ENCODE results near the gene TRIM14.

The TRIM14 gene

DNA sequence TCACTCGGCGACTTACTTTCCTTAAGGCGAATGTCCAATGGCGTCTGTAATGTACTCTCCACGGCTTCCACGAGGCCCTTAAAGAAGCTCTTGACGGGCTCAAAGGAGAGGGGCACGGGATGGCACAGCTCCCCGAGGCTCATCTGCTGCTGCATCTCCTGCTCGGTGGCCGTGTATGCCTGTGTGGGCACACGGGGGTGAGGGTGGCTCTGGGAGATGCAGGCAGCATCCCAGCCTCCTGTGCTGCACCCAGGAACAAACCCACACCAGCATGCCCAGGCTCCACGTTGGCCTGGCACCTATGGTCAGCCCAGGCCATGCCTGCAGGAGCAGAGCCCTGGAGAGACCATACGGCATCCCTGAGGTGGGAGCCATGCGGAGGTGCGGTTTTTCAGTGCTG lies 24.2 kb downstream of the TRIM14 start:
- peaks cover 0 to 6% of the 10 kb centered on the region in 2 experiments for H3K27me3 ChIP-seq (ENCODE audit: control insufficient read depth in 1 of 2, insufficient read depth in 1 of 2, low read length in 2 of 2)
- H3K18ac ChIP-seq (ENCODE audit: low read depth in 1 of 2, low read length in 2 of 2), result no peak overlapping the region
- H2BK5ac ChIP-seq (ENCODE audit: low read depth, low read length, poor library complexity, severe bottlenecking), result no peak overlapping the region
- no peak overlapping the region for H3K27ac ChIP-seq (ENCODE audit: low read length, poor library complexity, severe bottlenecking)
- H3K14ac ChIP-seq (ENCODE audit: low read length in 2 of 2), result peak overlapping the region in 1 of 2 experiments; percentile 35
- no peak for DNase-seq
- H3K36me3 ChIP-seq (ENCODE audit: control insufficient read depth in 1 of 2, insufficient read depth in 2 of 2, low read depth in 1 of 2, low read length in 2 of 2), result no peaks in the 10 kb centered on the region
- no peaks in the 10 kb centered on the region for H3K79me1 ChIP-seq (replicated peaks; ENCODE audit: low read length, poor library complexity, severe bottlenecking)
- peaks cover 4% of the 10 kb centered on the region for H3K4me1 ChIP-seq (ENCODE audit: control insufficient read depth, insufficient read depth, low read depth, low read length)
- H2BK15ac ChIP-seq (ENCODE audit: low read depth, poor library complexity, severe bottlenecking), result no peak overlapping the region
- H3K4me2 ChIP-seq (ENCODE audit: low read length, poor library complexity, severe bottlenecking), result no peak overlapping the region
- no peak overlapping the region for H2BK12ac ChIP-seq (ENCODE audit: low read length in 2 of 2)
- H3K9me3 ChIP-seq (ENCODE audit: control insufficient read depth, low read length), result no peaks in the 10 kb centered on the region
- H2BK120ac ChIP-seq (ENCODE audit: low read depth, low read length), result no peak overlapping the region
- no peak overlapping the region for H3K23ac ChIP-seq (ENCODE audit: low read length in 2 of 2)
- H3K9ac ChIP-seq (ENCODE audit: low read length), result no peak overlapping the region
- no peak overlapping the region for H4K8ac ChIP-seq (ENCODE audit: low read length)
- no peak overlapping the region for H3K4me3 ChIP-seq (ENCODE audit: insufficient read depth in 1 of 2, low read depth in 1 of 2, low read length in 2 of 2)
- H2AFZ ChIP-seq (ENCODE audit: low read depth, low read length), result no peak overlapping the region
- no peak overlapping the region for H4K91ac ChIP-seq (ENCODE audit: low read length)
- no peak overlapping the region for H3K4ac ChIP-seq (ENCODE audit: low read depth in 1 of 2, low read length in 2 of 2)
- no peak overlapping the region for H2AK5ac ChIP-seq (ENCODE audit: low read length, severe bottlenecking)
- 93% methylated on average over 16 of the region's 16 CpGs for WGBS

DNA sequence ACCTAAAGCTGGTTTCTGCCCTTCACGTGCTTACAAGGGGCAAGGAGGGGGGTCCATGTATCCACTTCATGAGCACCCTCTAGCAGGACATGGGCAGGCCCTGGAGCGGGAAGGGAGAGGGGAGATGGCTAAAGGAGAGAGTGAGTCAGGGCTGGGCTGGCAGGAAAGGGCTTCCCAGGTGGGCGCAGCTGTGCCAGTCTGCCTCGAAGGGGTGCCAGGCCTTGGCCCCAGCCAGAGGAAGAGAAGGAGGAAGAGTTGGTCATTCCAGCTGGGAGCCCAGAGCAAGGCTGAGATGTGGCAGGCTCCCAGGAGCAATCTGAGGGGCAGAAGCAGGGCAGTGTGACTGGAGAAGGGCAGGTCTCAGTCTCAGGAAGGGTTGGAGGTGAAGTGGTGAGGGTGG lies 24.7 kb downstream of the TRIM14 start:
- Histone ChIP-seq H2BK12ac (ENCODE audit: low read length in 2 of 2) (no peak overlapping the region), H3K4ac (ENCODE audit: low read depth in 1 of 2, low read length in 2 of 2) (no peak overlapping the region), H3K4me2 (ENCODE audit: low read length, poor library complexity, severe bottlenecking) (no peak overlapping the region), H3K4me1 (ENCODE audit: control insufficient read depth, insufficient read depth, low read depth, low read length) (peaks cover 4% of the 10 kb centered on the region), H4K91ac (ENCODE audit: low read length) (no peak overlapping the region), H3K14ac (ENCODE audit: low read length in 2 of 2) (no peak overlapping the region), H2BK15ac (ENCODE audit: low read depth, poor library complexity, severe bottlenecking) (no peak overlapping the region), H3K27ac (ENCODE audit: low read length, poor library complexity, severe bottlenecking) (no peak overlapping the region), H3K18ac (ENCODE audit: low read depth in 1 of 2, low read length in 2 of 2) (no peak overlapping the region), H3K9me3 (ENCODE audit: control insufficient read depth, low read length) (no peaks in the 10 kb centered on the region), H3K9ac (ENCODE audit: low read length) (no peak overlapping the region), H3K79me1 (replicated peaks; ENCODE audit: low read length, poor library complexity, severe bottlenecking) (no peaks in the 10 kb centered on the region), H3K4me3 (ENCODE audit: insufficient read depth in 1 of 2, low read depth in 1 of 2, low read length in 2 of 2) (no peak overlapping the region), H3K27me3 (ENCODE audit: control insufficient read depth in 1 of 2, insufficient read depth in 1 of 2, low read length in 2 of 2) (peaks cover 0 to 6% of the 10 kb centered on the region in 2 experiments), H3K23ac (ENCODE audit: low read length in 2 of 2) (no peak overlapping the region), H2BK5ac (ENCODE audit: low read depth, low read length, poor library complexity, severe bottlenecking) (no peak overlapping the region), H3K36me3 (ENCODE audit: control insufficient read depth in 1 of 2, insufficient read depth in 2 of 2, low read depth in 1 of 2, low read length in 2 of 2) (no peaks in the 10 kb centered on the region), H2AFZ (ENCODE audit: low read depth, low read length) (no peak overlapping the region), H2BK120ac (ENCODE audit: low read depth, low read length) (no peak overlapping the region), H4K8ac (ENCODE audit: low read length) (no peak overlapping the region), H2AK5ac (ENCODE audit: low read length, severe bottlenecking) (no peak overlapping the region)
- WGBS, result 95% methylated on average over 4 of the region's 4 CpGs
- no peak for DNase-seq

DNA sequence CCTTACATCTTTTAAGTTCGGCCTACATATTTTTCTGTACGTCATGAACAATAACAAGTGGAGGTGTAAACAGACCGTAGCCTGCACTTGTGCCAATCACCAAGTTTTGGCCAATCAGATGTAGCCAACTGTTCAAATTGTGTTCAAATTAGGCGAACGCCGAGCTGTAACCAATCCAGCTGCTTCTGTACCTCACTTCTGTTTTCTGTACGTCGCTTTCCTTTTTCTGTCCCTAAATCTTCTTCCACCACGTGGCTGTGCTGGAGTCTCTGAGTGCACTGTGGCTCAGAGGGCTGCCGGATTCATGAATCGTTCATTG lies 26.4 kb downstream of the TRIM14 start:
- H3K14ac ChIP-seq (ENCODE audit: low read length in 2 of 2), result no peak overlapping the region
- H3K36me3 ChIP-seq (ENCODE audit: control insufficient read depth in 1 of 2, insufficient read depth in 2 of 2, low read depth in 1 of 2, low read length in 2 of 2), result peaks cover 0 to 3% of the 10 kb centered on the region in 2 experiments
- no peak overlapping the region for H4K91ac ChIP-seq (ENCODE audit: low read length)
- H3K27me3 ChIP-seq (ENCODE audit: control insufficient read depth in 1 of 2, insufficient read depth in 1 of 2, low read length in 2 of 2), result peaks cover 0 to 9% of the 10 kb centered on the region in 2 experiments
- no peak overlapping the region for H2BK120ac ChIP-seq (ENCODE audit: low read depth, low read length)
- H2BK12ac ChIP-seq (ENCODE audit: low read length in 2 of 2), result no peak overlapping the region
- H3K23ac ChIP-seq (ENCODE audit: low read length in 2 of 2), result no peak overlapping the region
- H3K4ac ChIP-seq (ENCODE audit: low read depth in 1 of 2, low read length in 2 of 2), result no peak overlapping the region
- no peaks in the 10 kb centered on the region for H3K79me1 ChIP-seq (replicated peaks; ENCODE audit: low read length, poor library complexity, severe bottlenecking)
- H2BK15ac ChIP-seq (ENCODE audit: low read depth, poor library complexity, severe bottlenecking), result no peak overlapping the region
- DNase-seq, result no peak
- peak overlapping the region in 1 of 2 experiments; percentile 50 for H3K4me3 ChIP-seq (ENCODE audit: insufficient read depth in 1 of 2, low read depth in 1 of 2, low read length in 2 of 2)
- no peak overlapping the region for H3K27ac ChIP-seq (ENCODE audit: low read length, poor library complexity, severe bottlenecking)
- no peak overlapping the region for H3K4me2 ChIP-seq (ENCODE audit: low read length, poor library complexity, severe bottlenecking)
- no peak overlapping the region for H2AFZ ChIP-seq (ENCODE audit: low read depth, low read length)
- no peak overlapping the region for H2BK5ac ChIP-seq (ENCODE audit: low read depth, low read length, poor library complexity, severe bottlenecking)
- no peak overlapping the region for H4K8ac ChIP-seq (ENCODE audit: low read length)
- H3K18ac ChIP-seq (ENCODE audit: low read depth in 1 of 2, low read length in 2 of 2), result no peak overlapping the region
- H3K9ac ChIP-seq (ENCODE audit: low read length), result no peak overlapping the region
- 90% methylated on average over 11 of the region's 11 CpGs for WGBS
- H3K4me1 ChIP-seq (ENCODE audit: control insufficient read depth, insufficient read depth, low read depth, low read length), result peaks cover 8% of the 10 kb centered on the region
- H2AK5ac ChIP-seq (ENCODE audit: low read length, severe bottlenecking), result no peak overlapping the region
- no peaks in the 10 kb centered on the region for H3K9me3 ChIP-seq (ENCODE audit: control insufficient read depth, low read length)

DNA sequence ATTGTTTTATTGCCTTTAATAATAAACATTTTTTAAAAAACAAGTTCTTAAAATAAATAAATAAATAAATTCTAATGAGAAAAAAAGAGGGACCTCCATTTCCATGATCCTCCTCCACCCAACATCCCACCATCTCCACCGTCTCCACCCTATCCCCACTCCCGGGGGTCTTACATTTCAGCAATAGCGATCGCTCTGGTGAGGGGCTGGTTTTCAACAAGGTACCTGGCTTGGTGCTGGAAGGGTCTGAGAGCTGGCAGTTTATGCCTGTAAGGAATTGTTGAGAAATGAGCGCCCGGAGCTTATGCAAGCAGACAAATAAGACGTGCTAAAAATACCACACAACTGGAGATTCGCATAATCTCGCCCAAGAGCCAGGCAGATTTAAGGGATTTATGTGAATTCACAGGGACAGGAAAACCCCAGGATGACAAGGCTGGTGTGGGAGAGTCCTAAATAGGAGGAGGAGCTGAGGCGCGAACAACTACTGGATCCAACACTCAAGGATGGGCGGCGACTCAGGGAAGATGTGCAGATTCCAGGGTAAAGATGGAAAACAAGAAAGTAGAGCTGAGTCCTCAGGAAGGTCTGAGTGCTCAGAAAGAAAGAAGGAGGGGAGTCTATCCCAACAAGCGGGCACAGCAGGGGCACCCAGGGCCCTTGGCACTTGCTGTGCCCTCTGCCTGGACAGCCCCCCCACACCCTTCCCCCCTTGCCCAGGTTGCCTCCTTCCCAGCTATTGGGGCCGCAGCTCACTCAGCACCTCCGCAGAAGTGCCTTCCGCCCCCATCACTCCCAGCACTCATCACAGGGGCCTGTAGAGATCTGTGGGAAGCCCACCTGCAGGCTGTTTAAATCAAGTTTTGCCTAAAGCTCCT lies 27.0 kb downstream of the TRIM14 start:
- Histone ChIP-seq H3K27me3 (ENCODE audit: control insufficient read depth in 1 of 2, insufficient read depth in 1 of 2, low read length in 2 of 2) (peaks cover 0 to 9% of the 10 kb centered on the region in 2 experiments), H3K4me2 (ENCODE audit: low read length, poor library complexity, severe bottlenecking) (no peak overlapping the region), H3K14ac (ENCODE audit: low read length in 2 of 2) (no peak overlapping the region), H2BK12ac (ENCODE audit: low read length in 2 of 2) (no peak overlapping the region), H2BK120ac (ENCODE audit: low read depth, low read length) (no peak overlapping the region), H3K9me3 (ENCODE audit: control insufficient read depth, low read length) (no peaks in the 10 kb centered on the region), H2AK5ac (ENCODE audit: low read length, severe bottlenecking) (no peak overlapping the region), H3K18ac (ENCODE audit: low read depth in 1 of 2, low read length in 2 of 2) (no peak overlapping the region), H2BK15ac (ENCODE audit: low read depth, poor library complexity, severe bottlenecking) (no peak overlapping the region), H3K79me1 (replicated peaks; ENCODE audit: low read length, poor library complexity, severe bottlenecking) (no peaks in the 10 kb centered on the region), H3K9ac (ENCODE audit: low read length) (peak overlapping the region; percentile 36), H3K4me3 (ENCODE audit: insufficient read depth in 1 of 2, low read depth in 1 of 2, low read length in 2 of 2) (peak overlapping the region in 1 of 2 experiments; percentile 50), H3K27ac (ENCODE audit: low read length, poor library complexity, severe bottlenecking) (no peak overlapping the region), H4K91ac (ENCODE audit: low read length) (no peak overlapping the region), H2BK5ac (ENCODE audit: low read depth, low read length, poor library complexity, severe bottlenecking) (no peak overlapping the region), H2AFZ (ENCODE audit: low read depth, low read length) (no peak overlapping the region), H3K4ac (ENCODE audit: low read depth in 1 of 2, low read length in 2 of 2) (no peak overlapping the region), H3K36me3 (ENCODE audit: control insufficient read depth in 1 of 2, insufficient read depth in 2 of 2, low read depth in 1 of 2, low read length in 2 of 2) (peaks cover 0 to 6% of the 10 kb centered on the region in 2 experiments), H4K8ac (ENCODE audit: low read length) (peak overlapping the region; percentile 20), H3K23ac (ENCODE audit: low read length in 2 of 2) (no peak overlapping the region), H3K4me1 (ENCODE audit: control insufficient read depth, insufficient read depth, low read depth, low read length) (peaks cover 12% of the 10 kb centered on the region)
- peak; percentile 65 for DNase-seq
- WGBS, result 59% methylated on average over 15 of the region's 17 CpGs
